Measurements from ENCODE around the gene SPTAN1. TPM values are rescaled to one million over a fixed set of nuclear protein-coding genes. Genes with fewer than 3 reads are reported as not detected.
"Not testable (repeated sequence)": the region's sequence is repeated elsewhere in the genome, so short reads cannot be mapped to it uniquely, and the experiment has no call there.

SPTAN1 gene
- total RNA-seq, 4 donors from 2014 or later, result 223 to 390 (median 286) TPM

- ATAC-seq, result no peak
- no peaks in the 10 kb centered on the region for H3K27me3 ChIP-seq
- WGBS, 2 donors (ENCODE audit: low coverage in 1 of 2), result 85 to 90% methylated on average over 2 to 3 of the region's 3 CpGs
- no peak overlapping the region for H3K27ac ChIP-seq
- H3K4me3 ChIP-seq, result no peak overlapping the region
- peaks cover 0 to 15% (median 3%) of the 10 kb centered on the region in 3 donors for H3K4me1 ChIP-seq
- TF ChIP-seq EP300 (IDR thresholded peaks at IDR 0.05) (no peak), CTCF (IDR thresholded peaks at IDR 0.05) (no peak), POLR2AphosphoS5 (IDR thresholded peaks at IDR 0.05) (no peak), POLR2A (IDR thresholded peaks at IDR 0.05) (no peak)
- H3K9me3 ChIP-seq, result no peaks in the 10 kb centered on the region
- no peaks in the 10 kb centered on the region for H3K36me3 ChIP-seq
Measured at GRCh38 chr9:128657796-128658195, 105.4 kb downstream of the SPTAN1 start.

GRCh38 chr9:128666481-128666941 lies 114.1 kb downstream of the SPTAN1 start:
- H3K27me3 ChIP-seq, H3K9me3 ChIP-seq, H3K27ac ChIP-seq, H3K36me3 ChIP-seq, H3K4me3 ChIP-seq, H3K4me1 ChIP-seq, ATAC-seq: not testable (repeated sequence)
- WGBS, 2 donors (ENCODE audit: low coverage in 1 of 2), result 81 to 97% methylated on average over 5 to 6 of the region's 8 CpGs

GRCh38 chr9:128669786-128670185 lies 117.4 kb downstream of the SPTAN1 start:
- WGBS, 2 donors (ENCODE audit: low coverage in 1 of 2), result 100% methylated on average over 1 to 4 of the region's 6 CpGs

GRCh38 chr9:128675382-128675781 lies 123.0 kb downstream of the SPTAN1 start:
- Histone ChIP-seq H3K27me3 (no peaks in the 10 kb centered on the region), H3K4me3 (no peak overlapping the region), H3K36me3 (no peaks in the 10 kb centered on the region), H3K4me1 (no peaks in the 10 kb centered on the region), H3K27ac (no peak overlapping the region), H3K9me3 (no peaks in the 10 kb centered on the region)
- TF ChIP-seq POLR2A (IDR thresholded peaks at IDR 0.05), result no peak
- no peak for TF ChIP-seq CTCF (IDR thresholded peaks at IDR 0.05)
- no peak for TF ChIP-seq EP300 (IDR thresholded peaks at IDR 0.05)
- TF ChIP-seq POLR2AphosphoS5 (IDR thresholded peaks at IDR 0.05), result no peak
- WGBS, 2 donors (ENCODE audit: low coverage in 1 of 2), result 90 to 100% methylated on average over 1 to 2 of the region's 4 CpGs
- no peak for ATAC-seq

More at GRCh38 chr9:128669786-128670185, 117.4 kb downstream of the SPTAN1 start:
- no peaks in the 10 kb centered on the region for H3K9me3 ChIP-seq
- H3K27ac ChIP-seq, result no peak overlapping the region
- H3K27me3 ChIP-seq, result no peaks in the 10 kb centered on the region
- H3K36me3 ChIP-seq, result no peaks in the 10 kb centered on the region
- no peaks in the 10 kb centered on the region for H3K4me1 ChIP-seq
- TF ChIP-seq CTCF (IDR thresholded peaks at IDR 0.05) (no peak), POLR2AphosphoS5 (IDR thresholded peaks at IDR 0.05) (no peak), EP300 (IDR thresholded peaks at IDR 0.05) (no peak), POLR2A (IDR thresholded peaks at IDR 0.05) (no peak)
- H3K4me3 ChIP-seq, result no peak overlapping the region
- no peak for ATAC-seq

- Histone ChIP-seq H3K36me3 (no peaks in the 10 kb centered on the region), H3K4me1 (peaks cover 0 to under 1% (median 0%) of the 10 kb centered on the region in 3 donors), H3K4me3 (no peak overlapping the region), H3K27me3 (no peaks in the 10 kb centered on the region), H3K9me3 (no peaks in the 10 kb centered on the region), H3K27ac (no peak overlapping the region)
- ATAC-seq, result no peak
- TF ChIP-seq POLR2A (IDR thresholded peaks at IDR 0.05) (no peak), POLR2AphosphoS5 (IDR thresholded peaks at IDR 0.05) (no peak), EP300 (IDR thresholded peaks at IDR 0.05) (no peak), CTCF (IDR thresholded peaks at IDR 0.05) (no peak)
- 86 to 91% methylated on average over 4 to 10 of the region's 10 CpGs for WGBS, 2 donors (ENCODE audit: low coverage in 1 of 2)
Measured at GRCh38 chr9:128677794-128678193, 125.4 kb downstream of the SPTAN1 start.

Small RNA genes within 50 kb of the gene (small RNA-seq; reads per million reads assigned to genes)
- 0 reads per million in 4 donors for gene RNU7-171P

Other genes starting within 250 kb of the SPTAN1 start
- gene TRUB2, start 230.1 kb upstream of the SPTAN1 start, total RNA-seq, result 10 to 100 TPM in 1 of 4 donors, 1 to 10 TPM in 3; 5.1 to 11.4 (median 7.5) TPM
- 10 to 100 TPM; 25.8 to 40.5 (median 31.8) TPM for gene COQ4, start 229.7 kb upstream of the SPTAN1 start, total RNA-seq
- gene SLC27A4, start 212.1 kb upstream of the SPTAN1 start, total RNA-seq, result 10 to 100 TPM; 14.3 to 34.3 (median 20.4) TPM
- 10 to 100 TPM; 20.5 to 46.8 (median 30.2) TPM for gene URM1, start 181.2 kb upstream of the SPTAN1 start, total RNA-seq
- gene CERCAM, start 131.7 kb upstream of the SPTAN1 start, total RNA-seq, result 10 to 100 TPM; 18.0 to 30.0 (median 28.1) TPM
- gene ODF2, start 96.6 kb upstream of the SPTAN1 start, total RNA-seq, result 10 to 100 TPM; 19.7 to 30.1 (median 26.9) TPM
- 10 to 100 TPM; 18.7 to 32.4 (median 26.9) TPM for gene GLE1, start 47.9 kb upstream of the SPTAN1 start, total RNA-seq
- 10 to 100 TPM; 28.3 to 47.0 (median 37.7) TPM for gene DYNC2I2, start 104.3 kb downstream of the SPTAN1 start, total RNA-seq
- 100 to 1,000 TPM; 209 to 355 (median 256) TPM for gene SET, start 136.6 kb downstream of the SPTAN1 start, total RNA-seq
- 1 to 10 TPM; 2.3 to 7.5 (median 4.0) TPM for gene PKN3, start 149.9 kb downstream of the SPTAN1 start, total RNA-seq
- 10 to 100 TPM; 19.5 to 24.5 (median 22.2) TPM for gene ZDHHC12, start 171.5 kb downstream of the SPTAN1 start, total RNA-seq
- gene ZER1, start 219.3 kb downstream of the SPTAN1 start, total RNA-seq, result 100 to 1,000 TPM in 1 of 4 donors, 10 to 100 TPM in 3; 55.1 to 104 (median 60.2) TPM
- gene TBC1D13, start 234.7 kb downstream of the SPTAN1 start, total RNA-seq, result 10 to 100 TPM; 13.2 to 40.9 (median 17.7) TPM

Data from gastroesophageal sphincter (tissue), 4 donors.